ENCODE results near the gene KRT77. TPM values are rescaled to one million over a fixed set of nuclear protein-coding genes. Genes with fewer than 3 reads are reported as not detected.
A peak's percentile ranks its signal among the peaks of the same experiment; 100 is the strongest.
"Not testable (repeated sequence)": the region's sequence is repeated elsewhere in the genome, so short reads cannot be mapped to it uniquely, and the experiment has no call there.

Gene KRT77
- total RNA-seq, 2 experiments from 2014 or later = not detected

DNA sequence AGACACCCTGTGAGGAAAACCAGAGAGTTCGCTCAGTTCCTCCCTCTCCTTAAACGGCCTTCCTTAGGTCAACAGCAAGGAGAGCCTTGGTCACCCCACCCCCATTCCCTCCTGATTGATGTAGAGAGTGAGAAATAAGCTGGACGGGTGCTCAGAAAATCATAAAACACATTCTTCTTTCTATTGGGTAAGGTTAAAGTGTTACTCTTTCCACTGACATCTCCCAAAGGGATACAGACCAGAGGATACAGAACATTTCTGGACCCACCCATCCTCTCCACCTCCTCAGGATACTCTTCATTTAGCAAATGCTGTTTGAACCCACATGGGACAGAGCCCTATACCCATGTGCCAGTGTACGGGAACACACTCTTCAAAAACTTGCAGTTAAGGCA lies 11.6 kb upstream of the KRT77 start:
- no peak overlapping the region for H3K27ac Mint-ChIP-seq
- no peaks in the 10 kb centered on the region for H3K36me3 Mint-ChIP-seq
- peaks cover 1% of the 10 kb centered on the region for H3K9me3 Mint-ChIP-seq
- POLR2A ChIA-PET = interaction anchor here (0.9 kb wide), 1 partner anchor 8 kb away, joined by 3 read pairs; no protein-coding TSS in a partner anchor
- H3K4me1 Mint-ChIP-seq = peaks cover 7% of the 10 kb centered on the region
- ATAC-seq (ENCODE audit: low read depth) (no peak), DNase-seq (no peak)
- H3K4me3 Mint-ChIP-seq = peak overlapping the region; percentile 12
- peaks cover 51% of the 10 kb centered on the region for H3K27me3 Mint-ChIP-seq

- H3K9me3 Mint-ChIP-seq = peaks cover 1% of the 10 kb centered on the region
- no peak overlapping the region for H3K27ac Mint-ChIP-seq
- H3K4me3 Mint-ChIP-seq = peak overlapping the region; percentile 52
- peaks cover 7% of the 10 kb centered on the region for H3K4me1 Mint-ChIP-seq
- H3K36me3 Mint-ChIP-seq = no peaks in the 10 kb centered on the region
- POLR2A ChIA-PET = interaction anchor here (0.9 kb wide), 1 partner anchor 8 kb away, joined by 3 read pairs; no protein-coding TSS in a partner anchor
- ATAC-seq (ENCODE audit: low read depth) (peak; percentile 47), DNase-seq (no peak)
- H3K27me3 Mint-ChIP-seq = peaks cover 51% of the 10 kb centered on the region
Measured at GRCh38 chr12:52713960-52714886, 10.9 kb upstream of the KRT77 start.

DNA sequence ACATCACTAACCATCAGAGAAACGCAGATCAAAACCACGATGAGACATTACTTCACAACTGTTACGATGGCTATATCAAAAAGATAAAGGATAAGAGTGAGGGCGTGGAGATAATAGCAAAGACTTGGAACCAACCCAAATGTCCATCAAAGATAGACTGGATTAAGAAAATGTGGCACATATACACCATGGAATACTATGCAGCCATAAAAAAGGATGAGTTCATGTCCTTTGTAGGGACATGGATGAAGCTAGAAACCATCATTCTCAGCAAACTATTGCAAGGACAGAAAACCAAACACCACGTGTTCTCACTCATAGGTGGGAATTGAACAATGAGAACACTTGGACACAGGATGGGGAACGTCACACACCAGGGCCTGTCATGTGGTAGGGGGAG lies 8.8 kb upstream of the KRT77 start:
- H3K4me1 Mint-ChIP-seq; DNase-seq; ATAC-seq (ENCODE audit: low read depth); POLR2A ChIA-PET; H3K27ac Mint-ChIP-seq; H3K4me3 Mint-ChIP-seq; H3K36me3 Mint-ChIP-seq; H3K9me3 Mint-ChIP-seq: not testable (repeated sequence)
- H3K27me3 Mint-ChIP-seq = peaks cover 47% of the 10 kb centered on the region

DNA sequence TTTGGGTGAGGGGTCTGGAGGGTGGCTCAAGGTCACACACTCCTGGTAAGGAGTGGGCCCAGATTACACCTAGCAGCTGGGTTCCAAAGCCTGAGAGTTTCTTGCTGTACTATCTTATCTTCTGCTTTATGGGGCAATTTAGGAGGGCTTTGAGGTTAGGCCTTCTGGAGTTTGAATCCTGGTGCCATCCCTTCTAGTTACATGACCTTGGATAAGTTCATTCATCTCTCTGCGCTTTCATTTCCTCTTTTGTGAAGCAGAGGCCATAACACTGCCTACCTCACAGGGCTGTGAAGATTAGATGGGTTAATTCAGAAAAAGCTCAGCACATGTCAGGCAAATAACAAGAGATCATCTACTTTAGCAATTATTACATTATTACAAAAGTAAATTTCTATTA lies 7.4 kb upstream of the KRT77 start:
- Mint-ChIP-seq H3K36me3 (no peaks in the 10 kb centered on the region), H3K9me3 (peaks cover 1% of the 10 kb centered on the region), H3K4me3 (no peak overlapping the region), H3K4me1 (peaks cover 7% of the 10 kb centered on the region), H3K27ac (no peak overlapping the region), H3K27me3 (peaks cover 34% of the 10 kb centered on the region)
- no peak for ATAC-seq (ENCODE audit: low read depth)
- POLR2A ChIA-PET = no interaction called here
- DNase-seq = no peak

- DNase-seq = no peak
- peaks cover 13% of the 10 kb centered on the region for H3K27me3 Mint-ChIP-seq
- H3K4me3 Mint-ChIP-seq = no peak overlapping the region
- H3K27ac Mint-ChIP-seq = no peak overlapping the region
- POLR2A ChIA-PET = no interaction called here
- H3K4me1 Mint-ChIP-seq = peaks cover 1% of the 10 kb centered on the region
- peaks cover 1% of the 10 kb centered on the region for H3K9me3 Mint-ChIP-seq
- no peaks in the 10 kb centered on the region for H3K36me3 Mint-ChIP-seq
- no peak for ATAC-seq (ENCODE audit: low read depth)
Measured at GRCh38 chr12:52708010-52708409, 4.7 kb upstream of the KRT77 start.

GRCh38 chr12:52704464-52704863 lies 1.1 kb upstream of the KRT77 start:
- Mint-ChIP-seq H3K9me3 (no peaks in the 10 kb centered on the region), H3K27ac (no peak overlapping the region), H3K4me1 (peaks cover 1% of the 10 kb centered on the region), H3K36me3 (no peaks in the 10 kb centered on the region), H3K27me3 (peaks cover 6% of the 10 kb centered on the region), H3K4me3 (no peak overlapping the region)
- POLR2A ChIA-PET = no interaction called here
- no peak for DNase-seq
- no peak for ATAC-seq (ENCODE audit: low read depth)

GRCh38 chr12:52703878-52704277 lies 554 bp upstream of the KRT77 start:
- POLR2A ChIA-PET = no interaction called here
- DNase-seq (no peak), ATAC-seq (ENCODE audit: low read depth) (no peak)
- Mint-ChIP-seq H3K9me3 (no peaks in the 10 kb centered on the region), H3K4me1 (peaks cover 1% of the 10 kb centered on the region), H3K27me3 (peaks cover 6% of the 10 kb centered on the region), H3K4me3 (no peak overlapping the region), H3K36me3 (no peaks in the 10 kb centered on the region), H3K27ac (no peak overlapping the region)

- no peak for ATAC-seq (ENCODE audit: low read depth)
- peaks cover 1% of the 10 kb centered on the region for H3K4me1 Mint-ChIP-seq
- peaks cover 10% of the 10 kb centered on the region for H3K27me3 Mint-ChIP-seq
- H3K9me3 Mint-ChIP-seq = no peaks in the 10 kb centered on the region
- H3K27ac Mint-ChIP-seq = no peak overlapping the region
- DNase-seq = no peak
- no peaks in the 10 kb centered on the region for H3K36me3 Mint-ChIP-seq
- H3K4me3 Mint-ChIP-seq = no peak overlapping the region
- POLR2A ChIA-PET = no interaction called here
Measured at GRCh38 chr12:52702338-52702737, 986 bp downstream of the KRT77 start.

- POLR2A ChIA-PET = no interaction called here
- DNase-seq = no peak
- Mint-ChIP-seq H3K4me3 (no peak overlapping the region), H3K36me3 (no peaks in the 10 kb centered on the region), H3K9me3 (no peaks in the 10 kb centered on the region), H3K27ac (no peak overlapping the region), H3K27me3 (peaks cover 10% of the 10 kb centered on the region), H3K4me1 (peaks cover 1% of the 10 kb centered on the region)
- ATAC-seq (ENCODE audit: low read depth) = no peak
Measured at GRCh38 chr12:52701281-52701680, 2.0 kb downstream of the KRT77 start.

DNA sequence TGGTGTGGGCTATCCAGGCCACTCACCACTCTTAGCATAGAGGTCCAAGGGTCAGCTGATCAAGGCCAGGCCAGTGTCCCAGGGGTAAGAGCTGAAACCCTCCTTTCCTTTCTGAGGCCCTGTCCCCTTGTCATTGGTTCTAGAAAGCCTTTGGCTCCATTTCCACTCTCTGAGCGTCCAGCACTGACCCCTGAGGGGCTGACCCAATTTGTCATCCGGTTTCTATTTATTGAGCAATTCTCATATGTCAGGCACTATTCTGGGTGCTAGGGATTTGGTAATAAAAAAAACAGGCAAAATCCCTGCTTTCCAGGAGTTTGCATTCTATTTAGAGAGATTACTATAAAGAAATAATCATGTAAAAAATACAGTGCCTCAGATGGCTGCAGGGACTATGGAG lies 3.4 kb downstream of the KRT77 start:
- ATAC-seq (ENCODE audit: low read depth) (no peak), DNase-seq (no peak)
- no peak overlapping the region for H3K27ac Mint-ChIP-seq
- H3K9me3 Mint-ChIP-seq = no peaks in the 10 kb centered on the region
- peaks cover 15% of the 10 kb centered on the region for H3K27me3 Mint-ChIP-seq
- peaks cover 1% of the 10 kb centered on the region for H3K4me1 Mint-ChIP-seq
- no peak overlapping the region for H3K4me3 Mint-ChIP-seq
- H3K36me3 Mint-ChIP-seq = no peaks in the 10 kb centered on the region
- POLR2A ChIA-PET = no interaction called here

GRCh38 chr12:52699373-52699772 lies 4.0 kb downstream of the KRT77 start:
- POLR2A ChIA-PET = no interaction called here
- Mint-ChIP-seq H3K27ac (no peak overlapping the region), H3K9me3 (no peaks in the 10 kb centered on the region), H3K4me3 (no peak overlapping the region), H3K27me3 (peaks cover 20% of the 10 kb centered on the region), H3K36me3 (no peaks in the 10 kb centered on the region), H3K4me1 (peaks cover 1% of the 10 kb centered on the region)
- DNase-seq (no peak), ATAC-seq (ENCODE audit: low read depth) (no peak)

DNA sequence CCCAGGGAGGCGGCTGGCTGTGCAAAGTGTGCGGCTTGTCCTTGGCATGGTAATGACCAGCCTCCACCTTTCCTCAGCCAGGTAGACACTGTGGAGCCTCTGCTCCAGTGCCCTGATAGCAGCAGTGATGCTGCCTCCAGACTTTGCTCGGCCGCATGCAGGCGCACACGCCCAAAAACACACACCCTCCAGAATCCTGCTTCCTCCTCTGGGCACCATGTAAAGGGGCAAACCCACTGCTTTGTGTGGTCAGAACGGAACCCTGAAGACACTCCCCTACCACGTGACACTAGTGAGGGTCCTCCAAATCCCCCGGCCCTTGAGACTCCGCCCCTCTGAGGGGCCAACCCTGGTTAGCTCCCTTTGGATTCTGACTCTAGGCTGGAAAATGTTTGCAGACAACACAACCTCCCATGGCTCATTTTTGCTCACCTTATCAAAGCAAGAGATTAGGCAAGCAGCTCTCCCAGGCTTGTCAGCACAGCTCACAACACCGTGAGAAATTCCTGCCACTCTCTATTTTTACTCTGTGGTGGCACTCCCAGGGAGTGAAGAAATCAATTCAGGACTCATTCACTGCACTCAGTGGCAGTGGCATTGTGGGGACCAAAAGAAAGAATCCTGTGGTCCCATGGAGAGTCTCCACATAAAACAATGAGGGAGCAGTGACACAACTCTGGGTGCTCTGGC lies 4.5 kb downstream of the KRT77 start:
- no peaks in the 10 kb centered on the region for H3K9me3 Mint-ChIP-seq
- ATAC-seq (ENCODE audit: low read depth) = no peak
- no peak overlapping the region for H3K4me3 Mint-ChIP-seq
- no peak overlapping the region for H3K27ac Mint-ChIP-seq
- POLR2A ChIA-PET = no interaction called here
- H3K27me3 Mint-ChIP-seq = peaks cover 20% of the 10 kb centered on the region
- peaks cover under 1% of the 10 kb centered on the region for H3K4me1 Mint-ChIP-seq
- no peaks in the 10 kb centered on the region for H3K36me3 Mint-ChIP-seq
- DNase-seq = no peak

DNA sequence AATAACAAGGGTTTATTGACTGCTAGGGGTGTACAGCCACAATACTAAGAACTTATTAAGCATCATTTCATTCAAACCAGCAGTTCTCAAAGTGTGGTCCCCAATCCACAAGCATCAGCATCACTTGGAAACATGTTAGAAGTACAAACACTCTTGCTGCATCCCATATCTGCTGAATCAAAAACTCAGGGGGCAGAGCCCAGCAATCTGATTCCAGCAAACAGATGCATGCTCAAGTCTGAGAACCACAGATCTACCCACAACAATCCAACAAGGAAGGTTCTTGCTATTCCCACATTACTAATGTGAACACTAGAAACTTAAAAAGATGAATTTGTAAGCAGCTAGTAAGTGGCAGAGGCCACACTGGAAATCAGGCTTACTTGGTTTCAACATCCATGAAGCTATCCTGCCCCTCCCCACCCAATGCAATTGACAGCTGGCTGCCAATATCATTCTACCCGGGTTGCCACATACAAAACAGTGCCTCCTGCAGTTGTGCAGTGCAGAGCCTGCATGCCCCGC lies 6.2 kb downstream of the KRT77 start:
- Mint-ChIP-seq H3K36me3 (no peaks in the 10 kb centered on the region), H3K4me1 (peaks cover 2% of the 10 kb centered on the region), H3K27me3 (peaks cover 25% of the 10 kb centered on the region), H3K9me3 (no peaks in the 10 kb centered on the region), H3K4me3 (no peak overlapping the region), H3K27ac (no peak overlapping the region)
- POLR2A ChIA-PET = no interaction called here
- DNase-seq = no peak
- ATAC-seq (ENCODE audit: low read depth) = no peak

GRCh38 chr12:52696588-52696987 lies 6.7 kb downstream of the KRT77 start:
- no peak for ATAC-seq (ENCODE audit: low read depth)
- H3K9me3 Mint-ChIP-seq = no peaks in the 10 kb centered on the region
- POLR2A ChIA-PET = no interaction called here
- no peak overlapping the region for H3K27ac Mint-ChIP-seq
- H3K4me3 Mint-ChIP-seq = no peak overlapping the region
- H3K36me3 Mint-ChIP-seq = no peaks in the 10 kb centered on the region
- peaks cover 29% of the 10 kb centered on the region for H3K27me3 Mint-ChIP-seq
- H3K4me1 Mint-ChIP-seq = peaks cover 4% of the 10 kb centered on the region
- DNase-seq = no peak
